ENCODE results near the gene NHERF1. TPM values are rescaled to one million over a fixed set of nuclear protein-coding genes. Genes with fewer than 3 reads are reported as not detected.

NHERF1 gene
- total and polyA plus RNA-seq, 2 of the 13 experiments (the other 11 are each of a cell fraction or from before 2014, with no cell fraction given) = 169 to 269 TPM

- peak; percentile 32; the same call in 1 of the 2 replicates for TF ChIP-seq ZNF891 (CRISPR knock-in tag; IDR thresholded peaks at IDR 0.05)
- peak; percentile 66; the same call in 1 of the 2 replicates for TF ChIP-seq ZNF276 (CRISPR knock-in tag; IDR thresholded peaks at IDR 0.05; ENCODE audit: low read depth)
- TF ChIP-seq SALL2 (CRISPR knock-in tag; IDR thresholded peaks at IDR 0.05) = peak; percentile 60; the same call in 1 of the 2 replicates
- TF ChIP-seq GABPB1 (CRISPR knock-in tag; IDR thresholded peaks at IDR 0.05) = peak; percentile 77
- no peak for TF ChIP-seq CERS6 (CRISPR knock-in tag; IDR thresholded peaks at IDR 0.05)
- TF ChIP-seq PRDM10 (CRISPR knock-in tag; IDR thresholded peaks at IDR 0.05; ENCODE audit: low read depth) = peak; percentile 99
- TF ChIP-seq MXD4 (CRISPR knock-in tag; IDR thresholded peaks at IDR 0.05) = no peak; the same call in none of the 2 replicates
- TF ChIP-seq MIER2 (CRISPR knock-in tag; IDR thresholded peaks at IDR 0.05) = peak; percentile 82
- TF ChIP-seq REPIN1 (CRISPR knock-in tag; IDR thresholded peaks at IDR 0.05; ENCODE audit: borderline replicate concordance, low read depth) = peak; percentile 99
- TF ChIP-seq ZNF432 (CRISPR knock-in tag; IDR thresholded peaks at IDR 0.05; ENCODE audit: borderline replicate concordance) = no peak
- TF ChIP-seq MYC (CRISPR knock-in tag; IDR thresholded peaks at IDR 0.05; ENCODE audit: borderline replicate concordance) = peak; percentile 93
- TF ChIP-seq GZF1 (CRISPR knock-in tag; IDR thresholded peaks at IDR 0.05) = no peak
- TF ChIP-seq SMAD1 (CRISPR knock-in tag; IDR thresholded peaks at IDR 0.05; ENCODE audit: borderline replicate concordance, low read depth) = peak; percentile 66
- TF ChIP-seq ZNF737 (CRISPR knock-in tag; IDR thresholded peaks at IDR 0.05; ENCODE audit: borderline replicate concordance) = peak; percentile 95; the same call in 1 of the 2 replicates
- no peak for TF ChIP-seq CENPX (CRISPR knock-in tag; IDR thresholded peaks at IDR 0.05)
- TF ChIP-seq RBAK (CRISPR knock-in tag; IDR thresholded peaks at IDR 0.05) = no peak; the same call in 1 of the 2 replicates
- peak; percentile 89 for TF ChIP-seq FOXA3 (CRISPR knock-in tag; IDR thresholded peaks at IDR 0.05)
- TF ChIP-seq ZFY (CRISPR knock-in tag; IDR thresholded peaks at IDR 0.05) = peak; percentile 74
- TF ChIP-seq ZSCAN30 (CRISPR knock-in tag; IDR thresholded peaks at IDR 0.05) = no peak
- TF ChIP-seq ZNF724P (CRISPR knock-in tag; IDR thresholded peaks at IDR 0.05; ENCODE audit: borderline replicate concordance) = 0 out of 2 replicates have a peak, but pooled peaks have one; percentile 10
- TF ChIP-seq GTF2F1 (IDR thresholded peaks at IDR 0.05; ENCODE audit: low read length) = no peak
- TF ChIP-seq ZBTB34 (CRISPR knock-in tag; IDR thresholded peaks at IDR 0.05) = peak; percentile 98
Measured at GRCh38 chr17:74736513-74737298, 11.7 kb upstream of the NHERF1 start, which contains the start of gene RAB37 (continued).
